Panc1 (cell line): ENCODE measurements around the gene EHD2.

ENCODE experiments used
- CTCF ChIP-seq: fragments of 450-650 bp; IDR thresholded peaks from 2 replicates; pipeline ENCODE4 v1.5.1; 2017; ENCODE audit warnings: mild to moderate bottlenecking
- POLR2AphosphoS5 ChIP-seq: IDR thresholded peaks from 2 replicates; pipeline ENCODE4 v1.6.1; 2012; ENCODE audit warnings: mild to moderate bottlenecking, low read depth, low read length, moderate library complexity
- REST ChIP-seq, 2 experiments: IDR thresholded peaks; 2 replicates each; pipeline ENCODE4 v1.6.1; 2011 to 2012; ENCODE audit warnings: low read depth in 2 of 2, control low read depth in 1 of 2, low read length in 1 of 2, mild to moderate bottlenecking in 1 of 2, moderate library complexity in 1 of 2; ENCODE audit not compliant: insufficient read depth in 1 of 2
- SIN3A ChIP-seq: IDR thresholded peaks from 2 replicates; pipeline ENCODE4 v1.6.1; 2012; ENCODE audit warnings: low read depth, mild to moderate bottlenecking, low read length, moderate library complexity, borderline replicate concordance; ENCODE audit not compliant: insufficient read depth
- TCF7L2 ChIP-seq: IDR thresholded peaks from 2 replicates; pipeline ENCODE4 v1.6.1; 2011; ENCODE audit warnings: mild to moderate bottlenecking, low read depth, low read length, inconsistent platforms

GRCh38 chr19:47695533-47696262 lies 17.5 kb upstream of the EHD2 start:
- no peak for TF ChIP-seq CTCF
- TF ChIP-seq POLR2AphosphoS5 = no peak
- no peak for TF ChIP-seq SIN3A
- no peak for TF ChIP-seq REST (IDR thresholded peaks at IDR 0.05; ENCODE audit: insufficient read depth in 1 of 2, low read depth in 2 of 2, low read length in 1 of 2)
- TF ChIP-seq TCF7L2 = no peak
